Motor neuron (in vitro differentiated cells): ENCODE results near the gene ZNF440. TPM values are rescaled to one million over a fixed set of nuclear protein-coding genes. Genes with fewer than 3 reads are reported as not detected.
"Not testable (repeated sequence)": the region's sequence is repeated elsewhere in the genome, so short reads cannot be mapped to it uniquely, and the experiment has no call there.

ENCODE experiments used
- ATAC-seq, 8 experiments: fragments of 200-7000 bp; cut with Tn5 transposase; replicated peaks in 6 of 8; 2 replicates each; pipeline ENCODE4 v1.8.0; 2021; ENCODE audit warnings: mild to moderate bottlenecking in 8 of 8, moderate library complexity in 8 of 8
- H3K27ac ChIP-seq, 2 donors: fragments of 250-450 bp; sonication (Bioruptor Pico); 2 replicates each; pipeline ENCODE4 v1.9.0; 2021; ENCODE audit warnings: antibody characterized with exemption in 2 of 2, mild to moderate bottlenecking in 2 of 2, moderate library complexity in 1 of 2
- H3K4me1 ChIP-seq, 2 donors: fragments of 250-450 bp; sonication (Bioruptor Pico); replicated peaks in 1 of 2; 2 replicates each; pipeline ENCODE4 v1.6.1; 2021; ENCODE audit warnings: antibody characterized with exemption in 2 of 2, mild to moderate bottlenecking in 2 of 2, moderate library complexity in 1 of 2
- H3K4me3 ChIP-seq, 5 donors: fragments of 250-450 bp; sonication (Bioruptor Pico); 2 replicates each; pipeline ENCODE4 v1.9.0; 2021; ENCODE audit warnings: antibody characterized with exemption in 5 of 5, mild to moderate bottlenecking in 5 of 5, moderate library complexity in 4 of 5
- WGBS, 10 experiments: fragments of 450-650 bp; shearing (Covaris generic); methylation state at CpG; one replicate each; pipeline ENCODE4 v1.0.0; 2022; 5-methylcytosine and 5-hydroxymethylcytosine counted together
- in situ Hi-C, 9 experiments: fragments of 400-800 bp; cut with MboI; loops; one replicate each; pipeline ENCODE4 v1.15.0; 2021; ENCODE audit warnings: low sequenced_read_pairs in 9 of 9, low pct_unique_long_range_greater_than_20kb in 2 of 9; ENCODE audit not compliant: unreplicated experiment in 9 of 9
- total RNA-seq, 8 experiments: library from RNA; unstranded; fragments of 300-600 nt; gene quantifications; 2 replicates each; pipeline versions ENCODE4 v1.2.3 to v1.2.4, GENCODE V29; 2022

ZNF440 gene
- total RNA-seq, result 10 to 100 TPM in 7 of 8 experiments, 1 to 10 TPM in 1; 7.2 to 20.1 (median 15.9) TPM

DNA sequence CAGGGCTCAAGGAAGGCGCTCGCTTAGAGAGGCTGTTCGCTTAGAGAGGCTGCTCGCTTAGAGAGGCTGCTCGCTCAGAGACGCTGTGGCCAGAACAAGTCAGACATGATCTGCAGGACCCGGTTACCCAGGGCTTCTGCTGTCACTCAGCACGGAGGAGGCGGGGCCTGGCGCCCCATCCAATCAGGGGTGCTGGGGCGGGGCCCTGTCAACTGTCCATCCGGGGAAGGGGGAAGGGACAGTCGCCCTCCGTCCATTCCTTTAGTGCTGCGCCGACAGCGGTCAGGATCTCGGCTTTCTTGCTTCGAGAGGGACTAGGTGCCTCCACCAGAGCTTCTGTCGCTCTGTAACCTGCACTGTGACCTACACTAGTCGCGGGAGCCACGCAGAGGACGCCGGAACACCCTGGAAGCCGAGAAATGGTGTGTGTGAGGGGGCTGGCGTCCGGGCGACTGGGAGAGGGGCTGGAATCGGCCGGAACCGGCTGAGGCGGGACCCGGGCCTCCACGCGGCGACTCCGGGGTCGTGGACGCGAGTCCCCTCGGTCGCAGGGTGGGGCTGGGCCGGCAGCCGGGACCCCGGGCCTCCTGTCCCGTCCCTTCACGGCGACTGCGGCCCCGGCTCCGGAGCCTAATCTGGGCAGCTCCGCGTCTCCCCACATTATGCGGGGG lies at the start of gene ZNF440:
ZNF440 (plus strand) TSS at position 245 of the 671 bp plus-strand sequence; CDS start at position 420, 175 bp downstream.
- H3K4me1 ChIP-seq, result peaks cover 0 to 3% of the 10 kb centered on the region in 2 donors
- WGBS, 10 experiments, result 0% methylated on average over 2 to 4 of the region's 55 CpGs; no CpG with 5 or more reads in 5 of the 10 experiments
- ATAC-seq, result peak; percentile 98 to 99 (median 99)
- in situ Hi-C loops, result no loop called here
- peak within 1 kb of the TSS; percentile 83 to 93 for H3K27ac ChIP-seq
- H3K4me3 ChIP-seq, result peak within 1 kb of the TSS; percentile 53 to 82 (median 70)

- in situ Hi-C loops, result no loop called here
- 0 to 4% (median 0%) methylated on average over 4 to 13 of the region's 61 CpGs; no CpG with 5 or more reads in 7 of the 10 experiments for WGBS, 10 experiments
These were observed 47.2 kb upstream of the ZNF440 start, which contains the start of gene ZNF441 for GRCh38 chr19:11766597-11767591. TSS of gene ZNF441 (plus strand) at chr19:11767000. CDS start at chr19:11767194, 194 bp downstream.

DNA sequence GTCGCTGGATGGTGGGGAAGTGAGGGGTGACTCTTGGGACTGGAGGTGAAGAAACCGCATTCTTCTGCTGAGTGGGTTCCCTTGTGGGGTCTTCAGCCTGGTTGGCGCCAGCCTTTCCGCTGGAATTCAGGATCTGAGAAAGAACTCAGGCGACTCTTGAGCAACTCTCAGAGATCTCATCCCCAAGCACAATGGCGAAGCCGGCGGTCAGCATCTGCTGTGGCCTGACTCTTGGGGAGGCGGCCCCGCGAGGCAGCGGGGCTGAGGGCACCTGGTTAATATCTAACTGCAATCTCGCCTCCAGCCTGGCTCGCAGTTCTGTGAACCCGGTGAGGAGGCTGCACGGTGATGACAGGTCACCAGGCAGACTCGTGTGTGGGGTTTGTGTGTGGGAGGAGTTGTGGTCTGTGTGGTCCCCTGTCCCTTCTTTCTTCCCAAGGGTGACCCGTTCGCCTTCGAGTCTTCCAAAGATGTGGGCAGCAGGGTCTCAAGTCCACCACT lies 46.4 kb upstream of the ZNF440 start:
- ATAC-seq, result peak in 6 of 8 experiments; percentile 0 to 6 (median 2)
- Histone ChIP-seq H3K4me1 (peaks cover 8 to 10% of the 10 kb centered on the region in 2 donors), H3K4me3 (peak overlapping the region; percentile 50 to 96 (median 55)), H3K27ac (peak overlapping the region; percentile 81 to 97)
- in situ Hi-C loops, result no loop called here
- 0 to 4% methylated on average over 3 of the region's 20 CpGs; no CpG with 5 or more reads in 8 of the 10 experiments for WGBS, 10 experiments

More at GRCh38 chr19:11766597-11767591, 47.2 kb upstream of the ZNF440 start, which contains the start of gene ZNF441:
- Histone ChIP-seq H3K27ac (peak within 1 kb of the TSS; percentile 81 to 97), H3K4me3 (peak within 1 kb of the TSS; percentile 50 to 96 (median 55)), H3K4me1 (peaks cover 8 to 10% of the 10 kb centered on the region in 2 donors)
- peak; percentile 90 to 98 (median 96) for ATAC-seq

- WGBS, 10 experiments, result 49 to 100% (median 91%) methylated on average over 1 to 4 of the region's 4 CpGs; no CpG with 5 or more reads in 2 of the 10 experiments
These were observed 44.1 kb upstream of the ZNF440 start for GRCh38 chr19:11769995-11770394.

DNA sequence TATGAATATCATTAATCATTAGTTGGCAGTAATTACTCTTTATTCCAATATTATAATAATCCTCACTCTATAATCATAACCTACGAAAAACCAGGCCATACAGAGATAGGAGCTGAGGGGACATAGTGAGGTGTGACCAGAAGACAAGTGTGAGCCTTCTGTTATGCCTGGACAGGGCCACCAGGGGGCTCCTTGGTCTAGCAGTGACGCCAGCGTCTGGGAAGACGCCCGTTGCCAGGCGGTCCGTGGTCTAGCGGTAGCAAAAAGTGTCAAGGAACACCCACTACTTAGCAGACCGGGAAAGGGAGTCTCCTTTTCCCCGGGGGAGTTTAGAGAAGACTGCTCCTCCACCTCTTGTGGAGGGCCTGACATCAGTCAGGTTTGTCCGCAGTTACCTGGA lies 42.6 kb upstream of the ZNF440 start:
- WGBS, 10 experiments, result 52 to 83% (median 82%) methylated on average over 1 to 8 of the region's 11 CpGs; no CpG with 5 or more reads in 7 of the 10 experiments

More at GRCh38 chr19:11769995-11770394, 44.1 kb upstream of the ZNF440 start:
- H3K27ac ChIP-seq, result no peak overlapping the region
- ATAC-seq, result no peak
- no peak overlapping the region for H3K4me3 ChIP-seq
- H3K4me1 ChIP-seq, result peaks cover 8 to 10% of the 10 kb centered on the region in 2 donors
- in situ Hi-C loops, result no loop called here

DNA sequence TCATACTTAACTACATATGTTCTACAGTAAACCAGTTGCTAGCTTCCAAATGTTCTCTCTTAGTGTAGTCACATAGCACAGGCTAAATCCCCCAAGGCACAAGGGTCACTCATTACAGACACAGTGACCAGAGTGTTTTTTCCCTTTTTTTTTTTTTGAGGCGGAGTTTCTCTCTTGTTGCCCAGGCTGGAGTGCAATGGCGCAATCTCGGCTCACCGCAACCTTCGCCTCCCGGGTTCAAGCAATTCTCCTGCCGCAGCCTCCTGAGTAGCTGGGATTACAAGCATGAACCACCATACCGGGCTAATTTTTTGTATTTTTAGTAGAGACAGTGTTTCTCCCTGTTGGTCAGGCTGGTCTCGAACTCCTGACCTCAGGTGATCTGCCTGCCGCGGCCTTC lies 37.4 kb upstream of the ZNF440 start:
- WGBS, 10 experiments, result 93 to 100% (median 98%) methylated on average over 2 to 9 of the region's 11 CpGs; no CpG with 5 or more reads in 2 of the 10 experiments
- H3K4me1 ChIP-seq, H3K4me3 ChIP-seq, ATAC-seq, H3K27ac ChIP-seq, in situ Hi-C loops: not testable (repeated sequence)

More for the DNA sequence above, 42.6 kb upstream of the ZNF440 start:
- in situ Hi-C loops, H3K4me1 ChIP-seq, H3K4me3 ChIP-seq, H3K27ac ChIP-seq, ATAC-seq: not testable (repeated sequence)

GRCh38 chr19:11780431-11781020 lies 33.5 kb upstream of the ZNF440 start:
- Histone ChIP-seq H3K4me3 (no peak overlapping the region), H3K27ac (no peak overlapping the region), H3K4me1 (no peaks in the 10 kb centered on the region)
- WGBS, 10 experiments, result 82 to 100% (median 93%) methylated on average over 1 to 7 of the region's 7 CpGs; no CpG with 5 or more reads in 1 of the 10 experiments
- no peak for ATAC-seq
- in situ Hi-C loops, result no loop called here

DNA sequence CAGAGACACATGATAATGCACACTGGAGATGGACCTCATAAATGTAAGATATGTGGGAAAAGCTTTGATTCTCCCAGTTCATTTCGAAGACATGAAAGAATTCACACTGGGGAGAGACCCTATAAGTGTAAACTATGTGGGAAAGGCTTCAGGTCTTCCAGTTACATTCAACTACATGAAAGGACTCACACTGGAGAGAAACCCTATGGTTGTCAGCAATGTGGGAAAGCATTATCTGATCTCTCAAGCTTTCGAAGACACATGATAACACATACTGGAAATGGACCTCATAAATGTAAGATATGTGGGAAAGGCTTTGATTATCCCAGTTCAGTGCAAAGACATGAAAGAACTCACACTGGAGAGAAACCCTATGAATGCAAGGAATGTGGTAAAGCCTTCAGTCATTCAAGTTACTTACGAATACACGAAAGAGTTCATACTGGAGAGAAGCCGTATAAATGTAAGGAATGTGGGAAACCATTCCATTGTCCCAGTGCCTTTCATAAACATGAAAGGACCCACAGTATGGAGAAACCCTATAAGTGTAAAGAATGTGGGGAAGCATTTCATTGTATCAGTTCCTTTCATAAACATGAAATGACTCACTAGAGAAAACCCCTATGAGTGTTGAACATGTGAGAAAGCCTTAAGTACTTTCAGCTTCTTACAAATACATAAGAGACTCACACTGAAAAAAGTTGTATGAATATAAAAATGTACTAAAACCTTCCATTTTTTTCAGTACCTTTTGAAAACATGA lies 32.6 kb upstream of the ZNF440 start:
- 67 to 100% (median 92%) methylated on average over 2 to 5 of the region's 5 CpGs for WGBS, 10 experiments
- H3K4me1 ChIP-seq, result no peaks in the 10 kb centered on the region
- no peak overlapping the region for H3K4me3 ChIP-seq
- in situ Hi-C loops, result no loop called here
- ATAC-seq, result no peak
- H3K27ac ChIP-seq, result no peak overlapping the region

DNA sequence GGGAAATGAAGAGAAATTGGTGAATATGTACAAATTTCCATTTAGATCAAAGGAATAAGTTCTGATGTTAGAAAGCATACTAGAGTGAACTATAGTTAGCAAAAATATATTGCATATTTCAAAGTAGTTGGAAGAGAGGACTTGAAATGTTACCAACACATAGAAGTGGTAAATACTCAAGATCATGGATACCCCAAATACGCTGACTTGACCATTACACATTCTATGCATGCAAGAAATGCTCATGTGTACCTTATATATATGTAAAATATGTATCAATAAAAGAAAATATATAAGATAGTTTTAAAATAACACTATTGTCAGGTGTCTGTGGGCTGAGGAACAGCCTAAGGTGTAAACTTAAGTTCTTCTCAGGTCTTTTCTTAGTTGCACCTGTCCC lies 30.3 kb upstream of the ZNF440 start:
- H3K4me3 ChIP-seq, result no peak overlapping the region
- H3K4me1 ChIP-seq, result no peaks in the 10 kb centered on the region
- no peak overlapping the region for H3K27ac ChIP-seq
- in situ Hi-C loops, result no loop called here
- WGBS, 10 experiments, result 78 to 100% (median 100%) methylated on average over 1 of the region's 1 CpG; no CpG with 5 or more reads in 2 of the 10 experiments
- no peak for ATAC-seq

DNA sequence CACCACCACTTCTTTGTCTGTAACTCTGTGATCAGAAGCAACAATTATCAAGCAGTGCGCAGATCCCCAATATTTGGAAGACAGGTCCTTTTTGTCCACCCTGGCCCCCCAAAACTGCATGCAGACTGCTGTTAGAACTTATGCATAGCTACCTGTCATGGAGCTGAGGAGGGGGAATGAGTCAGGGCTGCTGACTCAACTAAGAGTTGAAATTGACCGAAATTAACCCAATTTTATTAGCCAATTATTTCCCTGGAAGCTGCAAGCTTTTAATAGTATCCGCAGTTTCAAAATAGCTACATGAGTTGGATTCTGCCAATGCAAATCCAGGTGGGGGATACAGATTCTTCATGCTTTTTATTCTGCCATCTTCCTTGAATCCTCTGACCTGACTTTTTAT lies 29.7 kb upstream of the ZNF440 start:
- Histone ChIP-seq H3K4me1 (no peaks in the 10 kb centered on the region), H3K4me3 (no peak overlapping the region), H3K27ac (no peak overlapping the region)
- in situ Hi-C loops, result no loop called here
- 75 to 100% (median 94%) methylated on average over 1 to 3 of the region's 3 CpGs; no CpG with 5 or more reads in 1 of the 10 experiments for WGBS, 10 experiments
- no peak for ATAC-seq

GRCh38 chr19:11787536-11787935 lies 26.5 kb upstream of the ZNF440 start:
- Histone ChIP-seq H3K4me3 (no peak overlapping the region), H3K27ac (no peak overlapping the region), H3K4me1 (no peaks in the 10 kb centered on the region)
- WGBS, 10 experiments, result 50 to 97% (median 78%) methylated on average over 1 to 3 of the region's 3 CpGs; no CpG with 5 or more reads in 1 of the 10 experiments
- no peak for ATAC-seq
- in situ Hi-C loops, result no loop called here

GRCh38 chr19:11792942-11793341 lies 21.1 kb upstream of the ZNF440 start:
- no peak for ATAC-seq
- H3K27ac ChIP-seq, result no peak overlapping the region
- H3K4me1 ChIP-seq, result peaks cover 0 to 5% of the 10 kb centered on the region in 2 donors
- in situ Hi-C loops, result no loop called here
- H3K4me3 ChIP-seq, result no peak overlapping the region
